CD4-positive, alpha-beta T cell (primary cell): ENCODE results near the gene VTI1A. TPM values are rescaled to one million over a fixed set of nuclear protein-coding genes. Genes with fewer than 3 reads are reported as not detected.
"Not testable (repeated sequence)": the region's sequence is repeated elsewhere in the genome, so short reads cannot be mapped to it uniquely, and the experiment has no call there.

Source experiments
- ATAC-seq: fragments of 200-7000 bp; cut with Tn5 transposase; one replicate; pipeline ENCODE4 v1.10.0; 2022; ENCODE audit warnings: mild to moderate bottlenecking; ENCODE audit not compliant: poor library complexity
- CTCF ChIA-PET: fragments of 350-600 bp; sonication (Branson Sonifier 250); formaldehyde crosslinking; loops from one replicate; lab custom pipeline; 2021; ENCODE audit warnings: antibody characterized with exemption, inconsistent platforms; lab: Charles Lee
- POLR2A ChIA-PET: fragments of 350-600 bp; sonication (Branson Sonifier 250); formaldehyde crosslinking; loops from one replicate; lab custom pipeline; 2021; ENCODE audit warnings: antibody characterized with exemption, inconsistent platforms; lab: Charles Lee
- DNase-seq, 14 experiments: peaks; one replicate each; pipeline ENCODE4 v3.0.0-alpha.2; 2013 to 2020; ENCODE audit warnings: mixed read lengths in 2 of 14
- H3K27ac ChIP-seq, 2 donors: one replicate each; pipeline versions ENCODE4 v1.5.1 to v1.7.0; 2013; ENCODE audit warnings: low read length in 2 of 2, low read depth in 1 of 2, mild to moderate bottlenecking in 1 of 2
- H3K27me3 ChIP-seq, 2 experiments: 1 replicate in 1 of 2; 2 replicates in 1 of 2; pipeline versions ENCODE4 v1.6.1 to v1.7.0; 2013; ENCODE audit warnings: low read length in 2 of 2, control low read depth in 1 of 2, mild to moderate bottlenecking in 1 of 2, moderate library complexity in 1 of 2; ENCODE audit not compliant: insufficient read depth in 2 of 2, control insufficient read depth in 1 of 2
- H3K36me3 ChIP-seq: one replicate; pipeline ENCODE4 v1.6.1; 2013; ENCODE audit warnings: low read length, control low read depth; ENCODE audit not compliant: insufficient read depth
- H3K4me1 ChIP-seq: one replicate; pipeline ENCODE4 v1.6.1; 2013; ENCODE audit warnings: low read length, control low read depth; ENCODE audit not compliant: insufficient read depth
- H3K4me3 ChIP-seq: one replicate; pipeline ENCODE4 v1.5.1; 2013; ENCODE audit warnings: mild to moderate bottlenecking, low read length, moderate library complexity
- H3K9me3 ChIP-seq, 2 experiments: 1 replicate in 1 of 2; 2 replicates in 1 of 2; pipeline versions ENCODE4 v1.6.1 to v1.7.0; 2013; ENCODE audit warnings: low read length in 2 of 2, mild to moderate bottlenecking in 2 of 2, control low read depth in 1 of 2, moderate library complexity in 1 of 2; ENCODE audit not compliant: control insufficient read depth in 1 of 2, insufficient read depth in 1 of 2
- H3K27ac Mint-ChIP-seq: one replicate; pipeline ENCODE4 v1.8.0; 2020; ENCODE audit warnings: mixed read lengths
- H3K27me3 Mint-ChIP-seq: one replicate; pipeline ENCODE4 v1.8.0; 2021; ENCODE audit warnings: mixed read lengths
- H3K36me3 Mint-ChIP-seq: one replicate; pipeline ENCODE4 v1.8.0; 2021; ENCODE audit warnings: low read depth, mixed read lengths
- H3K4me1 Mint-ChIP-seq: one replicate; pipeline ENCODE4 v1.8.0; 2021; ENCODE audit warnings: low read depth, mixed read lengths
- H3K4me3 Mint-ChIP-seq: one replicate; pipeline ENCODE4 v1.8.0; 2020; ENCODE audit warnings: mild to moderate bottlenecking, mixed read lengths
- H3K9me3 Mint-ChIP-seq: one replicate; pipeline ENCODE4 v1.8.0; 2020; ENCODE audit warnings: mixed read lengths
- intact Hi-C, 2 experiments: fragments of 100-400 bp; cut with DNase I in 1 of 2; cut with micrococcal nuclease in 1 of 2; formaldehyde crosslinking; loops; one replicate each; pipeline versions ENCODE4 v1.15.1 to v1.9.0; 2023 to 2025; cut with DNase I, micrococcal nuclease
- total RNA-seq, 174 experiments: library from RNA in 2 of 174; stranded (reverse) in 2 of 174; gene quantifications; one replicate each; pipeline ENCODE4 v1.2.3 and lab custom pipeline; 2021 to 2026
- TF ChIP-seq, protein P1 (sequence below): fragments of 200-600 bp; IDR thresholded peaks from one replicate; pipeline ENCODE4 v1.8.0; 2022; ENCODE audit warnings: antibody characterized with exemption, mild to moderate bottlenecking

Gene VTI1A
- total RNA-seq, 2 experiments from 2014 or later, result 54.5 to 56.5 TPM

- H3K27ac Mint-ChIP-seq, result no peak overlapping the region
- no peak for ATAC-seq
- no peaks in the 10 kb centered on the region for H3K4me1 Mint-ChIP-seq
- no peak overlapping the region for H3K27ac ChIP-seq
- POLR2A ChIA-PET, result no interaction called here
- TF ChIP-seq, protein P1, sequence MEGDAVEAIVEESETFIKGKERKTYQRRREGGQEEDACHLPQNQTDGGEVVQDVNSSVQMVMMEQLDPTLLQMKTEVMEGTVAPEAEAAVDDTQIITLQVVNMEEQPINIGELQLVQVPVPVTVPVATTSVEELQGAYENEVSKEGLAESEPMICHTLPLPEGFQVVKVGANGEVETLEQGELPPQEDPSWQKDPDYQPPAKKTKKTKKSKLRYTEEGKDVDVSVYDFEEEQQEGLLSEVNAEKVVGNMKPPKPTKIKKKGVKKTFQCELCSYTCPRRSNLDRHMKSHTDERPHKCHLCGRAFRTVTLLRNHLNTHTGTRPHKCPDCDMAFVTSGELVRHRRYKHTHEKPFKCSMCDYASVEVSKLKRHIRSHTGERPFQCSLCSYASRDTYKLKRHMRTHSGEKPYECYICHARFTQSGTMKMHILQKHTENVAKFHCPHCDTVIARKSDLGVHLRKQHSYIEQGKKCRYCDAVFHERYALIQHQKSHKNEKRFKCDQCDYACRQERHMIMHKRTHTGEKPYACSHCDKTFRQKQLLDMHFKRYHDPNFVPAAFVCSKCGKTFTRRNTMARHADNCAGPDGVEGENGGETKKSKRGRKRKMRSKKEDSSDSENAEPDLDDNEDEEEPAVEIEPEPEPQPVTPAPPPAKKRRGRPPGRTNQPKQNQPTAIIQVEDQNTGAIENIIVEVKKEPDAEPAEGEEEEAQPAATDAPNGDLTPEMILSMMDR, result no peak
- H3K9me3 Mint-ChIP-seq, result no peaks in the 10 kb centered on the region
- H3K9me3 ChIP-seq, result no peaks in the 10 kb centered on the region
- CTCF ChIA-PET, result interaction anchor here (1.0 kb wide), 1 partner anchor 12 kb away, joined by 3 read pairs; no protein-coding TSS in a partner anchor
- H3K36me3 Mint-ChIP-seq, result peaks cover 85% of the 10 kb centered on the region
- no peak overlapping the region for H3K4me3 ChIP-seq
- H3K36me3 ChIP-seq, result peaks cover 88% of the 10 kb centered on the region
- H3K4me1 ChIP-seq, result no peaks in the 10 kb centered on the region
- no peaks in the 10 kb centered on the region for H3K27me3 Mint-ChIP-seq
- intact Hi-C loops, result no loop called here
- no peaks in the 10 kb centered on the region for H3K27me3 ChIP-seq
- DNase-seq, result no peak
- no peak overlapping the region for H3K4me3 Mint-ChIP-seq
Measured at GRCh38 chr10:112404617-112405016, 42.4 kb upstream of the VTI1A start.

DNA sequence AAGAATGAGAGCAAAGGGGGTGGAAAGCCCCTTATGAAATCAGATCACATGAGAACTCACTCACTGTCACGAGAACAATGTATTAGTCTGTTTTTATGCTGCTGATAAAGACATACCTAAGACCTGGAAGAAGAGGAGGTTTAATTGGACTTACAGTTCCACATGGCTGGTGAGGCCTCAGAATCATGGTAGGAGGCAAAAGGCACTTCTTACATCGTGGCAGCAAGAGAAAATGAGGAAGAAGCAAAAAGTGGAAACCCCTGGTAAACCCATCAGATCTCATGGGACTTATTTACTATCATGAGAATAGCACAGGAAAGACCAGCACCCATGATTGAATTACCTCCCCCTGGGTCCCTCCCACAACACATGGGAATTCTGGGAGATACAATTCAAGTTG lies 40.2 kb upstream of the VTI1A start:
- H3K27me3 ChIP-seq, H3K27ac ChIP-seq, DNase-seq, H3K27me3 Mint-ChIP-seq, H3K4me3 ChIP-seq, H3K4me1 Mint-ChIP-seq, ATAC-seq, intact Hi-C loops, CTCF ChIA-PET, POLR2A ChIA-PET, H3K9me3 ChIP-seq, H3K27ac Mint-ChIP-seq, H3K4me3 Mint-ChIP-seq, H3K9me3 Mint-ChIP-seq, H3K4me1 ChIP-seq: not testable (repeated sequence)
- peaks cover 92% of the 10 kb centered on the region for H3K36me3 ChIP-seq
- peaks cover 92% of the 10 kb centered on the region for H3K36me3 Mint-ChIP-seq

- Histone ChIP-seq H3K36me3 (peaks cover 95% of the 10 kb centered on the region), H3K4me3 (no peak overlapping the region), H3K27me3 (no peaks in the 10 kb centered on the region), H3K9me3 (no peaks in the 10 kb centered on the region), H3K4me1 (no peaks in the 10 kb centered on the region), H3K27ac (no peak overlapping the region)
- Mint-ChIP-seq H3K27ac (no peak overlapping the region), H3K27me3 (no peaks in the 10 kb centered on the region), H3K4me3 (no peak overlapping the region), H3K36me3 (peaks cover 90% of the 10 kb centered on the region), H3K4me1 (no peaks in the 10 kb centered on the region), H3K9me3 (no peaks in the 10 kb centered on the region)
- POLR2A ChIA-PET, result no interaction called here
- intact Hi-C loops, result no loop called here
- DNase-seq (no peak), ATAC-seq (no peak)
- TF ChIP-seq, protein P1, result no peak
- CTCF ChIA-PET, result no interaction called here
Measured at GRCh38 chr10:112407696-112408095, 39.3 kb upstream of the VTI1A start.

- ChIA-PET POLR2A (no interaction called here), CTCF (no interaction called here)
- H3K27me3 ChIP-seq, result no peaks in the 10 kb centered on the region
- ATAC-seq (no peak), DNase-seq (no peak)
- H3K9me3 ChIP-seq, result no peaks in the 10 kb centered on the region
- TF ChIP-seq, protein P1, result no peak
- H3K36me3 ChIP-seq, result peaks cover 93% of the 10 kb centered on the region
- H3K4me1 ChIP-seq, result no peaks in the 10 kb centered on the region
- intact Hi-C loops, result no loop called here
- H3K4me3 ChIP-seq, result no peak overlapping the region
- Mint-ChIP-seq H3K9me3 (no peaks in the 10 kb centered on the region), H3K36me3 (peaks cover 91% of the 10 kb centered on the region), H3K4me1 (no peaks in the 10 kb centered on the region), H3K27ac (no peak overlapping the region), H3K4me3 (no peak overlapping the region), H3K27me3 (no peaks in the 10 kb centered on the region)
- H3K27ac ChIP-seq, result no peak overlapping the region
Measured at GRCh38 chr10:112409299-112409698, 37.7 kb upstream of the VTI1A start.
